H1 (cell line): Measurements from ENCODE around the gene CACNG4. TPM values are rescaled to one million over a fixed set of nuclear protein-coding genes. Genes with fewer than 3 reads are reported as not detected.

Experiments
- EP300 ChIP-seq, 2 experiments: IDR thresholded peaks; 1 replicate in 1 of 2; 2 replicates in 1 of 2; pipeline ENCODE4 v1.6.1; 2011 to 2012; ENCODE audit warnings: low read depth in 2 of 2, low read length in 2 of 2, mild to moderate bottlenecking in 2 of 2, borderline replicate concordance in 1 of 2, inconsistent platforms in 1 of 2, moderate library complexity in 1 of 2
- EZH2 ChIP-seq: fragments of 200-600 bp; sonication (generic); IDR thresholded peaks from 2 replicates; pipeline ENCODE4 v1.7.1; 2012; ENCODE audit warnings: low read depth, mild to moderate bottlenecking, moderate library complexity, low read length, inconsistent platforms; ENCODE audit not compliant: severe bottlenecking
- GABPA ChIP-seq: IDR thresholded peaks from 2 replicates; pipeline ENCODE4 v1.6.1; 2011; ENCODE audit warnings: mild to moderate bottlenecking, low read length, moderate library complexity, borderline replicate concordance; ENCODE audit not compliant: insufficient read depth
- polyA plus RNA-seq, 7 experiments: library from polyadenylated mRNA; depleted of rRNA in 3 of 7; stranded (reverse) in 5 of 7; unstranded in 2 of 7; fragments of >200 nt in 5 of 7; fragments of 200-250 nt in 2 of 7; gene quantifications; 1 replicate in 5 of 7; 2 replicates in 1 of 7; 4 replicates in 1 of 7; pipeline versions ENCODE4 v1.2.1 to v1.2.3, GENCODE V29; 2011 to 2013; ENCODE audit warnings: missing spikeins in 2 of 7, mixed read lengths in 2 of 7
- total RNA-seq: library from RNA; stranded (reverse); fragmentation: NEBNext Ultra II Directional; extraction: Animal tissue kit (Norgen Biotek cat#: 25700); gene quantifications from 2 replicates; pipeline ENCODE4 v1.2.1, GENCODE V29; 2021
- TF ChIP-seq, protein P1 (sequence below): IDR thresholded peaks from 2 replicates; pipeline ENCODE4 v1.6.1; 2012; ENCODE audit warnings: inconsistent platforms

Gene CACNG4
- total and polyA plus RNA-seq, 2 of the 8 experiments (the other 6 are each of a cell fraction or from before 2014, with no cell fraction given), result 3.6 to 5.6 TPM

DNA sequence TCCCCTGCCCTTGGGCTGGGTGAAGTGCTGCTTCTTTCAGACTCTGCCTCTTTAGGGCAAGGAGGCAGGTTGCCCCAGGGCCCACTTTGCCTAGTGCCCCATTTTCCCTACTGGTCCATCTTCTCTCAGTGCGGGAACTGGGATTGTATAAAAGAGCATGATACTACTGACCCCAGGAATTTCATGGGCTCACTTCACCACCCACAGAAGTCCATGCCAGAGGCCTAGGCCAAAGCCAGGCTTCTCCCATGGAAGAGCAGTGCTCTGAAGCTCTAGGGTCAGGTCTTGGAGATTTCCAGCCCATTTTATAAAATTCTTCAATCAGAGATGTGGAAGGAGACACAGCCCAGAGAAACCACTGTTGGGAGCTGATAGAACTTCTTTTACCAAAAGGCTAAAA is 85.6 kb downstream of the CACNG4 start (continued):
- TF ChIP-seq GABPA (no peak), EZH2 (no peak), EP300 (IDR thresholded peaks at IDR 0.05; ENCODE audit: borderline replicate concordance in 1 of 2, low read depth in 2 of 2, low read length in 2 of 2) (no peak)
- TF ChIP-seq, protein P1, sequence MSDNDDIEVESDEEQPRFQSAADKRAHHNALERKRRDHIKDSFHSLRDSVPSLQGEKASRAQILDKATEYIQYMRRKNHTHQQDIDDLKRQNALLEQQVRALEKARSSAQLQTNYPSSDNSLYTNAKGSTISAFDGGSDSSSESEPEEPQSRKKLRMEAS, result no peak
